MM.1S (cell line): ENCODE measurements around the gene BTC.

Experiments
- DNase-seq: peaks from one replicate; pipeline ENCODE4 v3.0.0-alpha.2; 2015
- H2AFZ ChIP-seq: fragments of 300-600 bp; sonication (generic); 2 replicates; pipeline ENCODE4 v1.6.0; 2016; ENCODE audit warnings: antibody characterized with exemption, low read length
- H3F3A ChIP-seq: fragments of 300-600 bp; sonication (generic); 2 replicates; pipeline ENCODE4 v1.6.1; 2016; ENCODE audit warnings: mild to moderate bottlenecking, antibody characterized with exemption, low read length, moderate library complexity, mixed read lengths; ENCODE audit not compliant: insufficient read depth
- H3K27ac ChIP-seq: fragments of 300-600 bp; sonication (generic); 2 replicates; pipeline ENCODE4 v1.5.1; 2016; ENCODE audit warnings: mild to moderate bottlenecking, low read length
- H3K27me3 ChIP-seq: fragments of 300-600 bp; sonication (generic); replicated peaks from 2 replicates; pipeline ENCODE4 v1.6.0; 2016; ENCODE audit warnings: low read length; ENCODE audit not compliant: insufficient read depth
- H3K36me3 ChIP-seq: fragments of 300-600 bp; sonication (generic); replicated peaks from 2 replicates; pipeline ENCODE4 v1.6.1; 2016; ENCODE audit warnings: mild to moderate bottlenecking, low read length, mixed read lengths; ENCODE audit not compliant: insufficient read depth
- H3K4me1 ChIP-seq: fragments of 300-600 bp; sonication (generic); 2 replicates; pipeline ENCODE4 v1.6.1; 2016; ENCODE audit warnings: low read length, mixed read lengths
- H3K4me2 ChIP-seq: fragments of 300-600 bp; sonication (generic); 2 replicates; pipeline ENCODE4 v1.6.0; 2016; ENCODE audit warnings: low read depth, low read length
- H3K4me3 ChIP-seq: fragments of 300-600 bp; sonication (generic); 2 replicates; pipeline ENCODE4 v1.5.1; 2016; ENCODE audit warnings: low read length, mixed read lengths
- H3K79me2 ChIP-seq: fragments of 300-600 bp; sonication (generic); 2 replicates; pipeline ENCODE4 v1.6.1; 2016; ENCODE audit warnings: mixed run types, low read length, mixed read lengths
- H3K9ac ChIP-seq: fragments of 300-600 bp; sonication (generic); 2 replicates; pipeline ENCODE4 v1.6.1; 2016; ENCODE audit warnings: low read length, mixed read lengths
- H3K9me2 ChIP-seq: fragments of 300-600 bp; sonication (generic); replicated peaks from 2 replicates; pipeline ENCODE4 v1.6.1; 2016; ENCODE audit warnings: mild to moderate bottlenecking, low read length, mixed read lengths; ENCODE audit not compliant: insufficient read depth
- H3K9me3 ChIP-seq: fragments of 300-600 bp; sonication (generic); replicated peaks from 2 replicates; pipeline ENCODE4 v1.6.1; 2016; ENCODE audit warnings: mild to moderate bottlenecking, low read length, mixed read lengths; ENCODE audit not compliant: insufficient read depth
- H4K20me1 ChIP-seq: fragments of 300-600 bp; sonication (generic); 2 replicates; pipeline ENCODE4 v1.6.1; 2016; ENCODE audit warnings: mild to moderate bottlenecking, low read length, moderate library complexity, mixed read lengths; ENCODE audit not compliant: insufficient read depth
- CTCF ChIP-seq: fragments of 300-600 bp; sonication (generic); IDR thresholded peaks from 2 replicates; pipeline ENCODE4 v1.5.1; 2016; ENCODE audit warnings: antibody characterized with exemption, low read length, mixed read lengths
- EZH2 ChIP-seq: fragments of 300-600 bp; sonication (generic); optimal IDR thresholded peaks from 2 replicates; pipeline ENCODE3; 2017; ENCODE audit warnings: low read depth, mild to moderate bottlenecking, antibody characterized with exemption, low read length, mixed read lengths
- EZH2phosphoT487 ChIP-seq: fragments of 300-600 bp; sonication (generic); IDR thresholded peaks from 2 replicates; pipeline ENCODE4 v1.6.1; 2018; ENCODE audit warnings: antibody characterized with exemption, low read length

Gene BTC

GRCh38 chr4:74772106-74772505, 22.2 kb downstream of the BTC start:
- no peak overlapping the region for H3K4me3 ChIP-seq
- no peak overlapping the region for H3K9ac ChIP-seq
- no peak overlapping the region for H3K4me2 ChIP-seq
- H4K20me1 ChIP-seq = no peaks in the 10 kb centered on the region
- TF ChIP-seq EZH2phosphoT487 (no peak), EZH2 (no peak), CTCF (no peak)
- no peaks in the 10 kb centered on the region for H3K36me3 ChIP-seq
- H3K9me3 ChIP-seq = no peaks in the 10 kb centered on the region
- H3K9me2 ChIP-seq = no peaks in the 10 kb centered on the region
- H3K79me2 ChIP-seq = no peaks in the 10 kb centered on the region
- no peaks in the 10 kb centered on the region for H3F3A ChIP-seq
- H3K27ac ChIP-seq = no peak overlapping the region
- no peaks in the 10 kb centered on the region for H3K27me3 ChIP-seq
- H2AFZ ChIP-seq = no peak overlapping the region
- H3K4me1 ChIP-seq = no peaks in the 10 kb centered on the region
- DNase-seq = no peak

DNA sequence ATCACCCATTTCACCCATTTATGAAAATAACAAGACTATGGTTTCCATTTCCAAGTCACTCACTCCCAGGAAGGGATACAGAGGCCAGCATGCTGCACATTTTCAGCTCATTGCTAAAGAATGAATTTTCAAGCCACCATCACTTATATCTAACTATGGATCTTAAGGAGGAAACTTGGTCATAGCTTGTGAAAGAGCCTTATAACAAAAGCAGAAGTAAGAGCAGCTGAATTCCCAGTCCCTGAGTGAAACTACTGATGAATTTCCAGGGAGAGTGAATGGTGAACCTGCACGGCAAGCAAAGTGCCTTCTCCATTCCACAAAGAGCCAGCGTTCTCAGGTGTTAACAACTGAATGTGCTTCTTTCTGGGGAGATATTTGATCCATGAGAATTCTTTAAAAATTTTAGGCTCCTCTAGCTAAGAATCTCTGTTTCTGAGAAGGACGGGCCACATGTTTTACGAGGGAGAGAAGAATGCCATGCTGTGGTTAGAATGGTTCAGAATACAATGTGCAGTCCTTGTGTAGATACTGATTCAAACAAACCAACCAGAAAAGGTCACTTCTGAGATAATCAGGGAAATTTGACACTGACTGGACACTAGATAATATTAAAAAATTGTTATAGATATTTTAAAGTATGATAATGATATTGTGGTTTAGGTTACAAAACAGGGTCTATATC, 24.0 kb downstream of the BTC start:
- TF ChIP-seq EZH2phosphoT487 (no peak), EZH2 (no peak), CTCF (no peak)
- H4K20me1 ChIP-seq = no peaks in the 10 kb centered on the region

GRCh38 chr4:74768857-74769525, 25.3 kb downstream of the BTC start:
- no peak overlapping the region for H2AFZ ChIP-seq

More for the DNA sequence above, 24.0 kb downstream of the BTC start:
- H3K27me3 ChIP-seq = no peaks in the 10 kb centered on the region
- no peaks in the 10 kb centered on the region; the same call in 1 of the 2 replicates for H3K9me2 ChIP-seq
- H3K4me1 ChIP-seq = no peaks in the 10 kb centered on the region
- H2AFZ ChIP-seq = no peak overlapping the region
- H3K4me2 ChIP-seq = no peak overlapping the region
- H3K9ac ChIP-seq = no peak overlapping the region
- no peak overlapping the region for H3K4me3 ChIP-seq
- no peak overlapping the region for H3K27ac ChIP-seq
- H3F3A ChIP-seq = no peaks in the 10 kb centered on the region
- H3K79me2 ChIP-seq = no peaks in the 10 kb centered on the region
- H3K36me3 ChIP-seq = no peaks in the 10 kb centered on the region
- DNase-seq = no peak
- H3K9me3 ChIP-seq = no peaks in the 10 kb centered on the region

More at GRCh38 chr4:74768857-74769525, 25.3 kb downstream of the BTC start:
- Histone ChIP-seq H3K79me2 (no peaks in the 10 kb centered on the region), H3K4me2 (no peak overlapping the region), H3K27me3 (no peaks in the 10 kb centered on the region), H3K9me2 (no peaks in the 10 kb centered on the region; the same call in 1 of the 2 replicates), H3K36me3 (no peaks in the 10 kb centered on the region), H4K20me1 (no peaks in the 10 kb centered on the region), H3F3A (no peaks in the 10 kb centered on the region), H3K9ac (no peak overlapping the region), H3K4me1 (no peaks in the 10 kb centered on the region), H3K4me3 (no peak overlapping the region), H3K27ac (no peak overlapping the region), H3K9me3 (no peaks in the 10 kb centered on the region)
- no peak for DNase-seq
- TF ChIP-seq CTCF = no peak; the same call in 1 of the 2 replicates
- no peak for TF ChIP-seq EZH2phosphoT487
- no peak for TF ChIP-seq EZH2
